GM12878 (cell line): Measurements from ENCODE around the gene TRABD2A. TPM values are rescaled to one million over a fixed set of nuclear protein-coding genes. Genes with fewer than 3 reads are reported as not detected.

ENCODE experiments used
- BMI1 ChIP-seq: fragments of 450-650 bp; IDR thresholded peaks from 2 replicates; pipeline ENCODE4 v1.6.1; 2016; ENCODE audit warnings: mild to moderate bottlenecking, moderate library complexity, borderline replicate concordance
- CHD2 ChIP-seq: IDR thresholded peaks from 2 replicates; pipeline ENCODE4 v1.6.1; 2011; ENCODE audit warnings: low read depth, low read length, improper control_type of control experiment, borderline replicate concordance
- FOXM1 ChIP-seq: IDR thresholded peaks from 2 replicates; pipeline ENCODE4 v1.6.1; 2012; ENCODE audit warnings: low read depth, mild to moderate bottlenecking, inconsistent platforms, low read length, moderate library complexity
- IKZF1 ChIP-seq: fragments of 450-650 bp; conservative IDR thresholded peaks from 2 replicates; pipeline ENCODE4 v1.6.1; 2017; ENCODE audit warnings: antibody characterized with exemption, mild to moderate bottlenecking
- IKZF2 ChIP-seq, 2 experiments: fragments of 450-650 bp; IDR thresholded peaks; 2 replicates each; pipeline ENCODE4 v1.6.1; 2017; ENCODE audit warnings: mild to moderate bottlenecking in 2 of 2, moderate library complexity in 2 of 2
- NFYB ChIP-seq: IDR thresholded peaks from 2 replicates; pipeline ENCODE4 v1.6.1; 2011; ENCODE audit warnings: low read depth, mild to moderate bottlenecking, low read length, improper control_type of control experiment, moderate library complexity; ENCODE audit not compliant: insufficient read depth
- RELA ChIP-seq: fragments of 450-650 bp; IDR thresholded peaks from 2 replicates; pipeline ENCODE4 v1.8.0; 2014; ENCODE audit warnings: borderline replicate concordance; ENCODE audit not compliant: partially characterized antibody
- RFX5 ChIP-seq: IDR thresholded peaks from 2 replicates; pipeline ENCODE4 v1.6.1; 2011; ENCODE audit warnings: low read depth, low read length, improper control_type of control experiment
- SMARCA5 ChIP-seq: fragments of 450-650 bp; IDR thresholded peaks from 2 replicates; pipeline ENCODE4 v1.6.1; 2017; ENCODE audit warnings: mild to moderate bottlenecking
- SP1 ChIP-seq: IDR thresholded peaks from one replicate; pipeline ENCODE4 v1.6.1; 2011; ENCODE audit warnings: low read depth, low read length
- SPI1 ChIP-seq: IDR thresholded peaks from 2 replicates; pipeline ENCODE4 v1.6.1; 2011; ENCODE audit warnings: low read depth, mild to moderate bottlenecking, low read length, moderate library complexity, borderline replicate concordance; ENCODE audit not compliant: insufficient read depth
- SREBF1 ChIP-seq: IDR thresholded peaks from 2 replicates; pipeline ENCODE4 v1.6.1; 2012; ENCODE audit warnings: mild to moderate bottlenecking, low read length
- polyA plus RNA-seq, 11 experiments: library from polyadenylated mRNA; depleted of rRNA in 4 of 11; unstranded in 6 of 11; stranded (reverse) in 5 of 11; fragments of >200 nt; fragmentation: Nextera tagmentation in 4 of 11; fragmentation: Illumina TruSeq in 1 of 11; extraction: Ambion mirVana in 4 of 11; extraction: Trizol in 1 of 11; gene quantifications; 1 replicate in 1 of 11; 2 replicates in 10 of 11; pipeline versions ENCODE4 v1.2.1 to v1.2.3, GENCODE V29; 2011 to 2016; ENCODE audit warnings: inconsistent platforms in 2 of 11, missing spikeins in 2 of 11, low read depth in 1 of 11
- total RNA-seq, 4 experiments: library from RNA; depleted of rRNA in 3 of 4; stranded (reverse); fragments of >200 nt in 3 of 4; fragmentation: Illumina TruSeq in 1 of 4; extraction: Trizol in 1 of 4; gene quantifications; 2 replicates each; pipeline versions ENCODE4 v1.2.1 to v1.2.3, GENCODE V29; 2013 to 2021
- TF ChIP-seq, protein P1 (sequence below): fragments of 450-650 bp; IDR thresholded peaks from 2 replicates; pipeline ENCODE4 v1.6.1; 2017; ENCODE audit warnings: antibody characterized with exemption, mild to moderate bottlenecking, moderate library complexity

The TRABD2A gene
- total and polyA plus RNA-seq, 10 of the 15 experiments (the other 5 are each of a cell fraction or from before 2014, with no cell fraction given), result 1.4 to 7.6 (median 4.1) TPM

DNA sequence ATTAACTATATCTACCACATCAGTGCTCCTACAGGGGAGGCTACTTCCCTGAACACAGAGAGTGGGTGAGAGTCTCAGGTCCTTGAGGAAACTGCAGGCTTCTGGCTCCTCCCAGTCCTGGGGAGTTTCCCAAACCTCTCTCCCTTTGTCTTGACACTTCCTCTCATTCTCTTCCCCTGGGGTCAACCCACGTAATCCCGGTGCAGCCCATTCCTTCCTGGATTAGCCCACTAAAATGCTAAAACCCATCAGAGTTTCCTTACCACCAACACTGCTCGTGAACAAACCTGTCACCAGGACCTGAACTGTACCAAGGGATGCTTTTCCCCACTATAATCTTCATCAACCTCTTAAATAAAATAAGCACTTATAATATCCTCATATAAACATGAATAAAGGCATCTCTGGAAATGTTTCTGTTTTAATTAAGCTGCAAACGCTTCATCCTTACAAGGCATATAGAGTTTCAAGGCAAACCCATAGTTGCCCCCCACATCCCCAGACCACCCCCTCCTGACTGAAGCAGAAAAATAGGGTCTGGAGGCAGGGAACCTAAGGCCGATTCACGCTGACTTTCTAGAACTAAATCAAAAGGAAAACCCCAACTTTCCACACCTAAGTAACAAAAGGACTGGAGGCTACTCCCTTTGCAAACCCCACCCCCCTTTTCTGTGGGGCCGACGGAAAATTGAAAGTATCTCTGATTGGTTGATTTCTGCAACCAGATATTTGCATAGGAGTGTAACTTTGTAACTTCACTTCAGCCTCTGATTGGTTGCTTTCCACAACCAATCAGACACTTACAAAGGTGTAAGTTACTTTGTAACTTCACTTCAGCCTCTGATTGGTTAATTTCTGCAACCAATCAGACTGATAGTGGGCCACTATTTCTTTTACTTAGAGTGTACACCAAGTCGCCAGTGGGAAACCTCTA lies 43.6 kb upstream of the TRABD2A start (continued):
- no peak for TF ChIP-seq SREBF1
- TF ChIP-seq, protein P1, sequence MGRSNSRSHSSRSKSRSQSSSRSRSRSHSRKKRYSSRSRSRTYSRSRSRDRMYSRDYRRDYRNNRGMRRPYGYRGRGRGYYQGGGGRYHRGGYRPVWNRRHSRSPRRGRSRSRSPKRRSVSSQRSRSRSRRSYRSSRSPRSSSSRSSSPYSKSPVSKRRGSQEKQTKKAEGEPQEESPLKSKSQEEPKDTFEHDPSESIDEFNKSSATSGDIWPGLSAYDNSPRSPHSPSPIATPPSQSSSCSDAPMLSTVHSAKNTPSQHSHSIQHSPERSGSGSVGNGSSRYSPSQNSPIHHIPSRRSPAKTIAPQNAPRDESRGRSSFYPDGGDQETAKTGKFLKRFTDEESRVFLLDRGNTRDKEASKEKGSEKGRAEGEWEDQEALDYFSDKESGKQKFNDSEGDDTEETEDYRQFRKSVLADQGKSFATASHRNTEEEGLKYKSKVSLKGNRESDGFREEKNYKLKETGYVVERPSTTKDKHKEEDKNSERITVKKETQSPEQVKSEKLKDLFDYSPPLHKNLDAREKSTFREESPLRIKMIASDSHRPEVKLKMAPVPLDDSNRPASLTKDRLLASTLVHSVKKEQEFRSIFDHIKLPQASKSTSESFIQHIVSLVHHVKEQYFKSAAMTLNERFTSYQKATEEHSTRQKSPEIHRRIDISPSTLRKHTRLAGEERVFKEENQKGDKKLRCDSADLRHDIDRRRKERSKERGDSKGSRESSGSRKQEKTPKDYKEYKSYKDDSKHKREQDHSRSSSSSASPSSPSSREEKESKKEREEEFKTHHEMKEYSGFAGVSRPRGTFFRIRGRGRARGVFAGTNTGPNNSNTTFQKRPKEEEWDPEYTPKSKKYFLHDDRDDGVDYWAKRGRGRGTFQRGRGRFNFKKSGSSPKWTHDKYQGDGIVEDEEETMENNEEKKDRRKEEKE, result no peak
- TF ChIP-seq SP1, result peak; percentile 76
- TF ChIP-seq NFYB, result peak; percentile 92
- TF ChIP-seq IKZF1, result peak; percentile 84
- peak; percentile 64; the same call in 1 of the 2 replicates for TF ChIP-seq SPI1
- TF ChIP-seq BMI1, result no peak
- 0 out of 2 replicates have a peak, but pooled peaks have one; percentile 37 for TF ChIP-seq CHD2
- TF ChIP-seq IKZF2 (IDR thresholded peaks at IDR 0.05), result peak; percentile 79 to 82
- TF ChIP-seq FOXM1, result no peak
- TF ChIP-seq SMARCA5, result 0 out of 2 replicates have a peak, but pooled peaks have one; percentile 21
- no peak for TF ChIP-seq RELA
- TF ChIP-seq RFX5, result peak; percentile 70; the same call in 1 of the 2 replicates
